GM20000 (cell line): ENCODE measurements around the gene TMEM220.

Experiments
- DNase-seq: peaks from one replicate; pipeline ENCODE4 v3.0.0; 2012; ENCODE audit warnings: low spot score
- CTCF ChIP-seq: IDR thresholded peaks from 2 replicates; pipeline ENCODE4 v1.5.1; 2012; ENCODE audit warnings: mild to moderate bottlenecking, control low read depth; ENCODE audit errors: extremely low read depth, missing control alignments

The TMEM220 gene

GRCh38 chr17:10664571-10664970 is 65.3 kb downstream of the TMEM220 start:
- DNase-seq = no peak

More at GRCh38 chr17:10664571-10664970, 65.3 kb downstream of the TMEM220 start:
- no peak for TF ChIP-seq CTCF
